DND-41 (cell line): ENCODE results near the gene MMD2.

Source experiments
- EZH2 ChIP-seq: IDR thresholded peaks from 3 replicates; pipeline ENCODE4 v1.6.1; 2012; ENCODE audit warnings: borderline replicate concordance, low read depth, mild to moderate bottlenecking, moderate library complexity, low read length, inconsistent platforms; ENCODE audit not compliant: severe bottlenecking
- TF ChIP-seq, protein P1 (sequence below): IDR thresholded peaks from 2 replicates; pipeline ENCODE4 v1.5.1; 2012; ENCODE audit warnings: borderline replicate concordance, low read length, moderate library complexity, mild to moderate bottlenecking; ENCODE audit not compliant: poor library complexity, severe bottlenecking; ENCODE audit errors: extremely low read depth

DNA sequence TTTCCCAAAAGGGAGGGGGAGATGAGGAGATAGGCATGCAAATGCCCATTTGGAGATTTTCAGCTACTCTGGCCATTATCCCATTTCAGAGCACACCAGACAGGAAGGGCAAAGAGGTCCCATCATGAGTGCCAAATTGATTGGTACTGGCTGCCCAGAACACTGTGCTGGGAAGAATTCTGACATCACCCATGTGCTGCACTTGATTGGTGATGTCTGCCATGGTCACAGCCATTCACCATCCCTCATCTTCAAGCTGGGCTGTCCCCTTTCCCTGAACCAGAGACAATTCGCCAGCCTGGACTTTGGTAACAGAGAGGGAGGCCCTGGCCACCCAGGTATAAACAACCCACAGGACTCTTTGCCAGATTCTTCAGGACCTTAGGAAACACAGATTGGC is 52.3 kb downstream of the MMD2 start:
- TF ChIP-seq, protein P1, sequence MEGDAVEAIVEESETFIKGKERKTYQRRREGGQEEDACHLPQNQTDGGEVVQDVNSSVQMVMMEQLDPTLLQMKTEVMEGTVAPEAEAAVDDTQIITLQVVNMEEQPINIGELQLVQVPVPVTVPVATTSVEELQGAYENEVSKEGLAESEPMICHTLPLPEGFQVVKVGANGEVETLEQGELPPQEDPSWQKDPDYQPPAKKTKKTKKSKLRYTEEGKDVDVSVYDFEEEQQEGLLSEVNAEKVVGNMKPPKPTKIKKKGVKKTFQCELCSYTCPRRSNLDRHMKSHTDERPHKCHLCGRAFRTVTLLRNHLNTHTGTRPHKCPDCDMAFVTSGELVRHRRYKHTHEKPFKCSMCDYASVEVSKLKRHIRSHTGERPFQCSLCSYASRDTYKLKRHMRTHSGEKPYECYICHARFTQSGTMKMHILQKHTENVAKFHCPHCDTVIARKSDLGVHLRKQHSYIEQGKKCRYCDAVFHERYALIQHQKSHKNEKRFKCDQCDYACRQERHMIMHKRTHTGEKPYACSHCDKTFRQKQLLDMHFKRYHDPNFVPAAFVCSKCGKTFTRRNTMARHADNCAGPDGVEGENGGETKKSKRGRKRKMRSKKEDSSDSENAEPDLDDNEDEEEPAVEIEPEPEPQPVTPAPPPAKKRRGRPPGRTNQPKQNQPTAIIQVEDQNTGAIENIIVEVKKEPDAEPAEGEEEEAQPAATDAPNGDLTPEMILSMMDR: no peak
- TF ChIP-seq EZH2: no peak
